Stomach (tissue), 9 donors: ENCODE data around the gene PCDHGA8. TPM values are rescaled to one million over a fixed set of nuclear protein-coding genes. Genes with fewer than 3 reads are reported as not detected.

Source experiments
- DNase-seq, 2 donors: peaks; one replicate each; pipeline versions ENCODE4 v3.0.0 to v3.0.0-alpha.2; 2013 to 2019
- H3K27ac ChIP-seq, 5 donors: fragments of 200-600 bp in 4 of 5; sonication (generic) in 4 of 5; one replicate each; pipeline ENCODE4 v1.5.1; 2013 to 2019; ENCODE audit warnings: mild to moderate bottlenecking in 1 of 5, moderate library complexity in 1 of 5
- H3K27me3 ChIP-seq, 3 donors: fragments of 200-600 bp; sonication (generic); one replicate each; pipeline ENCODE4 v1.5.1; 2017 to 2019; ENCODE audit warnings: mixed run types in 1 of 3
- H3K36me3 ChIP-seq, 4 donors: fragments of 200-600 bp; sonication (generic); 1 replicate in 3 of 4; 2 replicates in 1 of 4; pipeline ENCODE4 v1.5.1; 2016 to 2019
- H3K4me1 ChIP-seq, 4 donors: fragments of 200-600 bp; sonication (generic); one replicate each; pipeline ENCODE4 v1.5.1; 2016 to 2019
- H3K4me3 ChIP-seq, 4 donors: fragments of 200-600 bp; sonication (generic) in 3 of 4; one replicate each; pipeline ENCODE4 v1.5.1; 2016 to 2019; ENCODE audit warnings: mild to moderate bottlenecking in 1 of 4
- H3K9me3 ChIP-seq, 4 donors: fragments of 200-600 bp; sonication (generic); one replicate each; pipeline ENCODE4 v1.5.1; 2016 to 2019
- CTCF ChIP-seq, 7 experiments: fragments of 450-650 bp in 4 of 7; fragments of 200-600 bp in 3 of 7; sonication (generic) in 3 of 7; IDR thresholded peaks; one replicate each; pipeline ENCODE4 v1.5.1; 2016 to 2019; ENCODE audit warnings: antibody characterized with exemption in 7 of 7, control low read depth in 2 of 7, mild to moderate bottlenecking in 1 of 7
- EP300 ChIP-seq: sonication (generic); formaldehyde crosslinking; IDR thresholded peaks from one replicate; pipeline ENCODE4 v1.6.1; 2017; ENCODE audit warnings: antibody characterized with exemption
- POLR2A ChIP-seq, 4 donors: fragments of 450-650 bp; IDR thresholded peaks; one replicate each; pipeline ENCODE4 v1.6.1; 2016; ENCODE audit warnings: antibody characterized with exemption in 4 of 4, control low read depth in 2 of 4, mild to moderate bottlenecking in 1 of 4, moderate library complexity in 1 of 4
- POLR2AphosphoS5 ChIP-seq, 3 donors: sonication (generic); formaldehyde crosslinking; IDR thresholded peaks; one replicate each; pipeline ENCODE4 v1.6.1; 2016; ENCODE audit warnings: antibody characterized with exemption in 3 of 3
- WGBS, 5 donors: extraction: QIAGEN DNeasy Blood & Tissue Kit in 3 of 5; methylation state at CpG; one replicate each; pipeline versions ENCODE4 v1.1.5 to v1.1.7; 2013 to 2018; 5-methylcytosine and 5-hydroxymethylcytosine counted together
- intact Hi-C: fragments of 100-400 bp; cut with DNase I; formaldehyde crosslinking; loops from one replicate; pipeline ENCODE4 v1.15.1; 2023; ENCODE audit warnings: low total_unique reads
- polyA plus RNA-seq, 3 donors: library from polyadenylated mRNA; stranded (reverse); fragments of 200-250 nt; gene quantifications; one replicate each; pipeline ENCODE4 v1.2.3, GENCODE V29; 2013
- total RNA-seq, 5 donors: library from RNA; depleted of rRNA; stranded (reverse); fragments of >200 nt; gene quantifications; one replicate each; pipeline versions ENCODE4 v1.1.0 to v1.2.3, GENCODE V29; 2014 to 2016
- donor health status: healthy with polysubstance abuse.
- donor health status: Bipolar disorder and iron deficiency.
- donor health status: healthy.

PCDHGA8 gene
- total and polyA plus RNA-seq, 8 donors = under 0.01 to 12.5 (median 0.29) TPM; not detected in 1

GRCh38 chr5:141419074-141419880 is 26.8 kb downstream of the PCDHGA8 start:
- Histone ChIP-seq H3K4me3 (no peak overlapping the region), H3K27ac (no peak overlapping the region), H3K9me3 (peaks cover 65 to 99% (median 94%) of the 10 kb centered on the region in 4 donors), H3K27me3 (peaks cover 0 to 77% (median 24%) of the 10 kb centered on the region in 3 donors), H3K4me1 (peaks cover 0 to 34% (median 9%) of the 10 kb centered on the region in 4 donors), H3K36me3 (peaks cover 0 to 20% (median 0%) of the 10 kb centered on the region in 4 donors)
- intact Hi-C loops = loop anchor here (10.0 kb wide), 1 partner anchor 106 kb away; no protein-coding TSS in a partner anchor
- TF ChIP-seq POLR2A (IDR thresholded peaks at IDR 0.05) (no peak), EP300 (no peak), POLR2AphosphoS5 (IDR thresholded peaks at IDR 0.05) (no peak), CTCF (IDR thresholded peaks at IDR 0.05) (no peak)
- no peak for DNase-seq
- WGBS, 5 donors = 25 to 33% (median 28%) methylated on average over 54 to 74 of the region's 74 CpGs

GRCh38 chr5:141420855-141421488 is 28.5 kb downstream of the PCDHGA8 start, which contains the start of gene PCDHGA11:
PCDHGA11 (plus strand) TSS chr5:141421051; CDS start chr5:141421228, 177 bp downstream.
- peak in 1 of 2 donors; percentile 60 for DNase-seq
- peaks cover 61 to 100% (median 96%) of the 10 kb centered on the region in 4 donors for H3K9me3 ChIP-seq
- peaks cover 0 to 72% (median 20%) of the 10 kb centered on the region in 3 donors for H3K27me3 ChIP-seq
- peak within 1 kb of the TSS; percentile 9 to 35 (median 23) for H3K4me3 ChIP-seq
- TF ChIP-seq CTCF (IDR thresholded peaks at IDR 0.05) (peak in 1 of 7 experiments; percentile 23), POLR2A (IDR thresholded peaks at IDR 0.05) (no peak)
- intact Hi-C loops = no loop called here
- H3K4me1 ChIP-seq = peaks cover 0 to 29% (median 9%) of the 10 kb centered on the region in 4 donors
- peaks cover 0 to 25% (median under 1%) of the 10 kb centered on the region in 4 donors for H3K36me3 ChIP-seq
- H3K27ac ChIP-seq = no peak within 1 kb of the TSS
- WGBS, 5 donors = 9 to 17% (median 11%) methylated on average over 35 to 42 of the region's 42 CpGs

- Histone ChIP-seq H3K4me3 (peak overlapping the region; percentile 9 to 35 (median 23)), H3K27me3 (peaks cover 0 to 75% (median 20%) of the 10 kb centered on the region in 3 donors), H3K9me3 (peaks cover 66 to 100% (median 97%) of the 10 kb centered on the region in 4 donors), H3K4me1 (peaks cover 0 to 29% (median 9%) of the 10 kb centered on the region in 4 donors), H3K27ac (no peak overlapping the region), H3K36me3 (peaks cover 0 to 29% (median 3%) of the 10 kb centered on the region in 4 donors)
- intact Hi-C loops = no loop called here
- no peak for TF ChIP-seq EP300
- TF ChIP-seq POLR2A (IDR thresholded peaks at IDR 0.05) = no peak
- TF ChIP-seq CTCF (IDR thresholded peaks at IDR 0.05) = no peak
- no peak for TF ChIP-seq POLR2AphosphoS5 (IDR thresholded peaks at IDR 0.05)
- 9 to 15% (median 10%) methylated on average over 13 of the region's 13 CpGs for WGBS, 5 donors
- DNase-seq = no peak
Measured at GRCh38 chr5:141421489-141421855, 29.0 kb downstream of the PCDHGA8 start.

- peaks cover 0 to 78% (median 20%) of the 10 kb centered on the region in 3 donors for H3K27me3 ChIP-seq
- H3K9me3 ChIP-seq = peaks cover 79 to 100% (median 99%) of the 10 kb centered on the region in 4 donors
- peaks cover 0 to 26% (median 7%) of the 10 kb centered on the region in 4 donors for H3K4me1 ChIP-seq
- intact Hi-C loops = no loop called here
- TF ChIP-seq EP300 (no peak), CTCF (IDR thresholded peaks at IDR 0.05) (no peak), POLR2A (IDR thresholded peaks at IDR 0.05) (no peak), POLR2AphosphoS5 (IDR thresholded peaks at IDR 0.05) (no peak)
- no peak for DNase-seq
- peaks cover 0 to 36% (median 5%) of the 10 kb centered on the region in 4 donors for H3K36me3 ChIP-seq
- no peak overlapping the region for H3K4me3 ChIP-seq
- no peak overlapping the region for H3K27ac ChIP-seq
- 23 to 34% (median 24%) methylated on average over 15 to 42 of the region's 42 CpGs for WGBS, 5 donors
Measured at GRCh38 chr5:141422742-141423291, 30.4 kb downstream of the PCDHGA8 start.
